Activated CD4-positive, CD25-positive, alpha-beta regulatory T cell treated with anti-CD3 and anti-CD28 coated beads, Interleukin-2, amount 50 U/mL, for 16 hours (primary cell): ENCODE data around the gene MAPK8IP1.

Experiments
- DNase-seq: peaks from one replicate; pipeline ENCODE4 v3.0.0-alpha.2; 2020; ENCODE audit warnings: low read depth, low spot score

MAPK8IP1 gene

DNA sequence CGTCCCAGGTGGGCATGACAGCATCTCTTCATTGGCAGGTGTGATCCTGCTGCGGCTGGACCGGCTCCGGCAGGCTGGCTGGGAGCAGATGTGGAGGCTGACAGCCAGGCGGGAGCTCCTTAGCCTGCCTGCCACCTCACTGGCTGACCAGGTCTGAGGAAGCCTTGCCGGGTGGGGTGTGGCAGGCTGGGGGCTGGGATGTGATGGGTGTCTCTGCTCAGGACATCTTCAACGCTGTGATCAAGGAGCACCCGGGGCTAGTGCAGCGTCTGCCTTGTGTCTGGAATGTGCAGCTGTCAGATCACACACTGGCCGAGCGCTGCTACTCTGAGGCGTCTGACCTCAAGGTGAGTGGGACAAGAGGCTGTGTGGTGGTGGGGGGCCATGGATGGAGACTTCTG lies 40.5 kb downstream of the MAPK8IP1 start:
- no peak for DNase-seq

DNA sequence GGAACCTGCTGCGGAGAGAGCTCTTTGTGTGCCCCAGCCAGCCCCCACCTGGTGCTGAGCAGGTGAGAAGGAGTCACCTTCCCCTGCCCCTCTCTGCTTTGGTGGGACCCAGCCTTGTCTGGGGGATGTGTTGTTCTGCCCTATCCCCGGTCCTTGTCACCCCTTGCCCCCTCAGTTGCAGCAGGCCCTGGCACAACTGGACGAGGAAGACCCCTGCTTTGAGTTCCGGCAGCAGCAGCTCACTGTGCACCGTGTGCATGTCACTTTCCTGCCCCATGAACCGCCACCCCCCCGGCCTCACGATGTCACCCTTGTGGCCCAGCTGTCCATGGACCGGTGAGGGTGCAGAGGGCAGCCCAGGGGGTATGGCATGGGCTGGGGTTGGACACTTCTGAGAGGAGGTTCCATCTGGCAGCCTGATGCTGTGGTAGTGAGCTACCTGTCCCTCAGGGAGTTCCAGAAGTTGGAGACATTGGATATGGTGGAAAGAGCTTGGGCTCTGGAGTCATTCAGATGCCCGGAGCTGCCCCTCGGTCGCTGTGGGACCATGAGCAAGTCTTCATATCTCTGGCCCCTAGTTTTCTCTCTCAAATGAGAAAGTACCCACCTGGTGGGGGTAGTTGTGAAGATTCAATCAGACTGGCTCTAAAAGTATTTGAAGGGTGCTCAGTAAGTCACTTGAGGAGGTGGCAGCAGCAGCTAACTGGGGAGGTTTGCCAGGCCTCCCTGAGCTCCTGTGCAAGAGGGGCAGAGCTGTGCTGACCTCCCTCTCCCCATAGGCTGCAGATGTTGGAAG lies 41.3 kb downstream of the MAPK8IP1 start:
- no peak for DNase-seq

- DNase-seq = no peak
These were observed 41.9 kb downstream of the MAPK8IP1 start for GRCh38 chr11:45927332-45927683.

- no peak for DNase-seq
These were observed 42.4 kb downstream of the MAPK8IP1 start for GRCh38 chr11:45927684-45928413.

DNA sequence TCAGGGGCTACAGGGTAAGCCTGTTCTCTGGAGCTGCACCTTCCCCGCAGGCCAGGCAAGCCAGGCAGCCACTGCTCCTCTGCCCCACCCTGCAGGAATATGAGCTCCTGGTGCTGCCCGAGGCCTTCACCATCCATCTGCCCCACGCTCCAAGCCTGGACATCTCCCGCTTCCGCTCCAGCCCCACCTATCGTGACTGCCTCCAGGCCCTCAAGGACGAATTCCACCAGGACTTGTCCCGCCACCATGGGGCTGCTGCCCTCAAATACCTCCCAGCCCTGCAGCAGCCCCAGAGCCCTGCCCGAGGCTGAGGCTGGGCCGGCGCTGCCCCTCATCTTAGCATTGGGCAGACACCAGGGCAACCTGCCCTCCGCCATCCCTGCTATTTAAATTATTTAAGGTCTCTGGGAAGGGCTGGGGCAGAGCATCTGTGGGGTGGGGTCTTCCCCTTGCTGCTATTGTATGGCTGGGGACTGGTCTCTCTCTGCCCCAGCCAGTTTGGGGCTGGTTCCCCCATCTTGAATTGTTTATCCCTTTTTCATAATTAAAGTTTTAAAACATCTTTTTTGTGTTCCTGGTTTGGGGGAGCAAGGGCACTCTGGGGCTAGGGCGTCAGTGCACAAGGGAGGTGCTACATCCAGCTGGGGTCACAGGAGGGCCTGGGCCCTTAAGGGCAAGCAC lies 43.2 kb downstream of the MAPK8IP1 start:
- no peak for DNase-seq

GRCh38 chr11:45929486-45930030 lies 44.1 kb downstream of the MAPK8IP1 start:
- DNase-seq = no peak

- DNase-seq = no peak
These were observed 44.8 kb downstream of the MAPK8IP1 start for GRCh38 chr11:45930031-45930794.

GRCh38 chr11:45930951-45931570 lies 45.6 kb downstream of the MAPK8IP1 start:
- no peak for DNase-seq

DNA sequence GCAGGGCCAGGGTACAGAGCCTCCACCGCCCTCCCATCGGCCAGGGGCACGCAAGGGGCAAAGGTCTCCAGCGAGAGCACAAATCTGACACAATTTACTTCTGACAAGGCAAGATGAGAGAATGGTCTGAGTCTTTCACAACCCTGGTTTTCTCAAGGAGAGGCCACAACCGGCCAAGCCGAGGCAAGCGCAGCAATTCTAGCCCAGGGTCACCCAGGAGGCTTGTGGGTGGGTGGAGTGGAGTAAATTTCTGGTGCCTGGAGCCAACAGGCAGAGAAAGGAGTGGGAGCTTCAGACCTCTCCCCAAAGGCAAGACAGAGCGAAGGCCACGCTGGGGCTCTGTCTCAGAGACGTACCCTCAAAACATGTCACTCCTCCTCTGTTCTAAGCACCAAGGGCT lies 46.3 kb downstream of the MAPK8IP1 start:
- no peak for DNase-seq

- DNase-seq = no peak
These were observed 46.8 kb downstream of the MAPK8IP1 start for GRCh38 chr11:45932217-45932616.

DNA sequence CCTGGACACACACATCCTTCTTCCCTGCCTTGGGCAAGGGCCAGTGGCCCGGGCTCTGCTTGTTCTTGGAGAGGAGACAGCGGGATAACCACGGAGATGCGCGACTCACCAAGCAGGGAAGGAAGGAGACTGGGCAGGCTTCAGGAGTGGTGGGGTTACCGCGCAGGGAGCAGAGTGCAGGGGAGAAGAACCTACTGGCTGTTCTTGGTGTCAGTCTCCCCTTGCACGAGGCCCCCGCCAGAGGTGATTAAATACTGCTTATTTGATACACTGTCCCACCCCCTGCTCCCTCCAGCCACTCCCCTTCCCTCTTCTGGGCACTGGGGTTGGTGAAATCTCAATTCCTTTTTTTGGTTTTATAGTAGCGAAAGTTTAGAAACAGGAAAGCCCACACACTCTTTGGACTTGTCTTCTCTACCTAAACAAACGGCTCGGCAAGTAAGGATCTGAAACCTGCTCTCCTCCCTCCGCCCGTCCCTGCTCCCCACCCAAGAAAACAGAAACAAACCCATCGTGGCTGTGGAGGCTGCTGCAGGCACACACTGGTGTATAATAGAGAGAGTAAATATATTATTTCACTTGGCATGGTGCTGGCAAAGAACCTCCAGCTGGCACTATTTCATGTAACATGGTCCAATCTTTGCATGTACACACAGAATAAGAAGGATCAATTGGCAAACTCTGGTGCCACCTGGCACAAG lies 47.8 kb downstream of the MAPK8IP1 start:
- DNase-seq = no peak

- no peak for DNase-seq
These were observed 48.6 kb downstream of the MAPK8IP1 start for GRCh38 chr11:45933846-45934579.

DNA sequence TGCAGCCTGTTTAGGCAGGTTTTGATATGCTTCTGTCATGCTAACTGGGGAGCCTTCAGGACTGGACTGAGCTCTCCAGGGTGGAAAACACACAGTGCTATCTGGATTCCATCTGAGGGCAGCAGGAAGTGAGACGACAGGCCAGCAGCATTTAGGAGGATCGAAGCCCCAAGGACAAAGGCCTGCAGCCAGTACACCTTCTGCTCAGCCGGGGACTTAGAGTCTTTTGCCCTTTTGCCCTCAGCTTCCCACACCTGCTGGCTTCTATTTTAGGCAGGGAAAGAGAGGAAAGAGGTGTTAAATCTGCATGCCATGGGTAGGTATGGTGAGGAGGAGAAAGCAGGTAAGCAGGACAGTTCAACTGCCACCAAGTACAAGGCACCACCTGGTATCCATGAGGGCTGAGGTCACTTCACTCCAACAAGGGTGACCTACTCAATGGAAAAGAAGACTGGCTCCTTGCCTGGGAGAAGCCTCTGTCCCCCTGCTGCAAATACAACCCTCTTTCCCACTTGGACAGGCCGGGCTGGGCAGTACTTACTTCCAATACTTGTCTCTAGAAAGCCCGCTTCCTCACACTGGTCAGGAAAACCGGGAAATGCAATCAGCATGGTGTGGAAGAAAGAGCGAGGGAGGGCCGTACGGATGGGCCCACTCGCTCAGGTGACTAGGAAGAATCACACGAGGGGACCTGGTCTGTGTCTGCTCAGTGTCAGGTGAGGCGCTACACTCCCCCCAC lies 49.3 kb downstream of the MAPK8IP1 start:
- no peak for DNase-seq

GRCh38 chr11:45935349-45936064 lies 50.1 kb downstream of the MAPK8IP1 start:
- DNase-seq = no peak

GRCh38 chr11:45936511-45937054 lies 51.1 kb downstream of the MAPK8IP1 start:
- no peak for DNase-seq

DNA sequence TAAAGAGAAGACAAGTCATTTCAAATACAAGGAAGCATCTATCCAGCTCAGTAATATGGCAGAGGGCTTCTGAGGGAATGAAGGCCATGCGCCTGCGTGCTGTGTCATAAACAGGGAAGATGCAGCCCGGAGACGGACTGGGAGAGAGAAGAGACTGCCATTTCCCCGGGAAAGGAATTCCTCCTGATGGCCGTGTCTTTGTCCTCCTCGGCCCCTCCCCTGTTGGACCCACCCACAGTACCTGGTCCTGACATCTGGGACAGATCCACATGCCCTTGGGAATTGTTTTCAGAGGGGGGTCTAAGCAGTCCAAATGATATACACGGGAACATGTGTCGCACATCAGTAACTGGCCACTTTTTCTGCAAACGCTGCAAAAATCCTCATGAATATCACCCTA lies 52.5 kb downstream of the MAPK8IP1 start:
- no peak for DNase-seq

GRCh38 chr11:45939836-45940235 lies 54.4 kb downstream of the MAPK8IP1 start:
- DNase-seq = no peak

- no peak for DNase-seq
These were observed 55.8 kb downstream of the MAPK8IP1 start for GRCh38 chr11:45941285-45941684.
